Stimulated activated CD8-positive, alpha-beta memory T cell treated with anti-CD3 and anti-CD28 coated beads, Interleukin-4, amount 100 ng/mL, for 4 hours (primary cell): ENCODE measurements around the gene RNF14.
A peak's percentile ranks its signal among the peaks of the same experiment; 100 is the strongest.
"Not testable (repeated sequence)": the region's sequence is repeated elsewhere in the genome, so short reads cannot be mapped to it uniquely, and the experiment has no call there.

Experiments
- DNase-seq, 2 donors: peaks; one replicate each; pipeline ENCODE4 v3.0.0-alpha.2; 2020; ENCODE audit warnings: low read depth in 2 of 2, low spot score in 1 of 2

Gene RNF14, protein sequence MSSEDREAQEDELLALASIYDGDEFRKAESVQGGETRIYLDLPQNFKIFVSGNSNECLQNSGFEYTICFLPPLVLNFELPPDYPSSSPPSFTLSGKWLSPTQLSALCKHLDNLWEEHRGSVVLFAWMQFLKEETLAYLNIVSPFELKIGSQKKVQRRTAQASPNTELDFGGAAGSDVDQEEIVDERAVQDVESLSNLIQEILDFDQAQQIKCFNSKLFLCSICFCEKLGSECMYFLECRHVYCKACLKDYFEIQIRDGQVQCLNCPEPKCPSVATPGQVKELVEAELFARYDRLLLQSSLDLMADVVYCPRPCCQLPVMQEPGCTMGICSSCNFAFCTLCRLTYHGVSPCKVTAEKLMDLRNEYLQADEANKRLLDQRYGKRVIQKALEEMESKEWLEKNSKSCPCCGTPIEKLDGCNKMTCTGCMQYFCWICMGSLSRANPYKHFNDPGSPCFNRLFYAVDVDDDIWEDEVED

GRCh38 chr5:141968914-141969608, at the start of gene RNF14:
Gene RNF14, plus strand, starts transcription at chr5:141969105. Its CDS starts 4,484 bp downstream, at chr5:141973589.
- DNase-seq: peak; percentile 60 to 84

GRCh38 chr5:141919218-141920119, 49.4 kb upstream of the RNF14 start:
- no peak for DNase-seq

- DNase-seq: no peak
Measured at GRCh38 chr5:141920771-141921170, 48.1 kb upstream of the RNF14 start.

- DNase-seq: not testable (repeated sequence)
Measured at GRCh38 chr5:141922827-141923447, 46.0 kb upstream of the RNF14 start.

DNA sequence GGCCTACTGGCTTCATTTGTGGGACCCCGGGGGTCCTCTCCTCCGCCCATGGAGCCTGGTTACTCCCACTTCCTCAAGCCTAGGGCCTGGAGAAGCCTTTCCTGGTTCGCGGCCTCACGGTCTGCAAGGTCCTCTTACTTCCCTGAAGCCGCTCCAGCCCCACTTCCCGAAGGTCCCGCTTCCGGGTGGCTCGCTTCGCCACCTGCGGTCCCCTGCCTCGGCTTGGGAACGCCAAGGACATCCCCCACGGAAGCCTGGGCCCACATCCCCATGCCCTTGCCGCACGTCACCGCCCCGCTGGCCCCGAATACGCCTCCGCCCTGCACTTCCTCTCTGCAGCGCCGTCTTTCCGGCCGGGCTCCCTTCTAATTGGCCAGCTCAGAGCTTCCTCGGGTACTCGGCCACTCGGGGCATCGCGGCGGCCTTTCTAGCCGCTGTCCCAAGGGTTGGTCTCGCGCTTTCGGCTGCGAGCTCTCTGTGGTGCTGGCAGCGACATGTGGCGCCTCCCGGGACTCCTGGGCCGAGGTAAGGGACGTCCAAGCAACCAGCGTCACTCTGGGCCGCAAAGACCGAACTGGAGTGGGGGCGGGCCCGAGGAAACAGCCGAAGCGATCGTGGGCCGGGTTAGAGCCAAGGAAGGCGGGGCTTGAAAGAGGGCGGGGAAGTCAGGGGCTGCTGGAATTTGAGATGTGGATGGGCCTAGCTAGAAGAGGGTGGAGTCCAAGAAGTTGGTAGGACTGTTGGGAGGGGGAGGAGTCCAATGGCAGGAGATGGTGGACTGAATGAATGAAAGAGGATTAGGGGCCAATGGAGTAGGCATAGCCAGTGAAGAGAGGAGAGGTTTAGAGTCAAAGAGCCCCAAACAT, 45.2 kb upstream of the RNF14 start, which contains the start of gene DELE1:
DELE1 (plus strand) TSS at position 424 of the 866 bp plus-strand sequence; CDS start at position 495, 71 bp downstream.
- DNase-seq: peak; percentile 80 to 91

GRCh38 chr5:141926434-141926833, 42.5 kb upstream of the RNF14 start:
- DNase-seq: no peak

- no peak for DNase-seq
Measured at GRCh38 chr5:141928051-141928450, 40.9 kb upstream of the RNF14 start.

- DNase-seq: no peak
Measured at GRCh38 chr5:141929398-141930058, 39.4 kb upstream of the RNF14 start.

DNA sequence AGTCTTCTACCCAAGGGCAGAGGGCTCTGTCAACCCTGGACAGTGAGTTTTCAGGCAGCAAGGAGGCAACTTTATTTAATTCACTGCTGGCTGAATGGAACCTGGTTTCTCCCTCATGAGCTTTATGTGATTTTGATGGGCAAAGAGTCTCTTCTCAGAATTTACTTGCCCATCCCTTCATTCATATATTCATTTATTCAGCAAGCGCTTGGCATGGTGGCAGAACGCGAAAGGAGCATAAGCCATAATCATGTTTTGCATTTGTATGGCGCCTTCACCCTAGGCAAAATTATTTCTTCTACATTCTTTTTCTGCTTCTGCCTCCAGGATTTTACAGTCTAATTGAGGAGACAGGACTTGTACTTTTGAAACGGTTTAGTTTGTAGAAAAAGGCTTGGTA, 37.2 kb upstream of the RNF14 start:
- no peak for DNase-seq

DNA sequence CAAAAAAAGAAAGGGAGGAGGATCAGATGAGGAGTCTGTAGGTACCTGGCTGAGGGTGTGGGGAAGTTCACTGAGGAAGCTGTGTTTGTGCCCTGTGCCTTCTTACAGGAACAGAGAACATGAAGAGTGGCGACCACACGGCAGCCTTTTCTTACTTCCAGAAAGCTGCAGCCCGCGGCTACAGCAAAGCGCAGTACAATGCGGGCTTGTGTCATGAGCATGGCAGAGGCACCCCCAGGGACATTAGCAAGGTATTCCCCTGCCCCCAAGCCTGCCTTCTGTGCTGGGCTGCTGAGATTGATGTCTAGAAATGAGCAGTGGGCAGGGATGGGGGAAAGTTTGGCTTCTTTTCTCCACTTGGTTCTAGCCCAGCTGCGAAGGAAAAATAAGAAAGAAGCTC, 35.8 kb upstream of the RNF14 start:
- DNase-seq: no peak

DNA sequence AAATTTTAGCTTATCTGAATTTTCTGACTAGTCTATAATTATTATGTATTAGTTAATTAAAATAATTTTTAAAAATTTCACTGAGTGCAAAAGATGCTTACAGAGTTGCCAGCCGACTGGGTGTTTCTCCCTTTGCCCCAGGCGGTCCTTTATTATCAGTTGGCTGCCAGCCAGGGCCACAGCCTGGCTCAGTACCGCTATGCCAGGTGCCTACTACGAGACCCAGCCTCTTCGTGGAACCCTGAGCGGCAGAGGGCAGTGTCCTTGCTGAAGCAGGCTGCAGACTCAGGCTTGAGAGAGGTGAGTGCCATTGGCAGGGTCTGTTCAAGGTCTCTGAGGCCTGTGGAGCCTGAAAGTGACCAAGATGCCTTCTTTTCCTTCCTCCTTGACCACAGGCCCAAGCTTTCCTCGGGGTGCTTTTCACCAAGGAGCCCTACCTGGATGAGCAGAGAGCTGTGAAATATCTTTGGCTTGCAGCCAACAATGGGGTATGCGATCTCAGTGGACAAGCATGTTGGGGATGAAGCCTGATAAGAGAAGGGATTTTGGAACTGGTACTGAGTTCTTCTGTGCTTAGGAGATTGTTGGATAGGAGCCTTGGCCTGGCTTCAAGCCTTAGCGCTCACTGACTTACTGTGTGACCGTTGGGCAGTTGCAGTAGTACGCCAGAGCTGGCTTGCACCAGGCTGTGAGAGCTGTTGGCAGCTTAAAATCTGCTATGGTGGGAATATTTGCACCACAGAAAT, 34.6 kb upstream of the RNF14 start:
- DNase-seq: no peak

GRCh38 chr5:141935538-141935937, 33.4 kb upstream of the RNF14 start:
- DNase-seq: no peak

DNA sequence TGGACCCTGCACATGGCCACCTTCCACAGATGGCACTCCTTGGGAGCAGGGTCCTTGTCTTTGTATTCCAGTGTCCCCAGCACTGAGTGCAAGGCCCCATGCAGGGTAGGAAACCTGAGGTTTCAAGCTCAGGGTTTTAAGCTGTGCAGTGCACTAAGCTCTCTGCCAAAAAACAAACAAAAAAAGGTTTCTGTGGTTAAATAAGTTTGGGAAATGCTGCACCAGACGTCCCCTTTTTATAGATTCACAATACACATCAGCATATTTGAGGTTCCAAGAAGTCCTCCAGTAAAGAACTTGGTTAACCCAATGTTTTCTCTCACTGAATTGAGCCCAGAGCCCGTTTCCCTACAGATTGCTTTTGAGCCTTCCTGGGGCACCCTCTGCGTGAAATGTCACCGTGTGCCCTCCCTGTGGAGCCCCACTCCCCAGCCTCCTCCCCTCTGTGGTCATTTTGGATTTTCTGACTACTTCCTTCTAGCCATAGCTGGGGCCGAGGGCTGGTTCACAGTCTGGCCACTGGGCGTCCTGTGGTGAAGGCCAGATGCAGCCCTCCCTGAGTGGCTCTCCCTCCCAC, 28.1 kb upstream of the RNF14 start:
- DNase-seq: no peak

DNA sequence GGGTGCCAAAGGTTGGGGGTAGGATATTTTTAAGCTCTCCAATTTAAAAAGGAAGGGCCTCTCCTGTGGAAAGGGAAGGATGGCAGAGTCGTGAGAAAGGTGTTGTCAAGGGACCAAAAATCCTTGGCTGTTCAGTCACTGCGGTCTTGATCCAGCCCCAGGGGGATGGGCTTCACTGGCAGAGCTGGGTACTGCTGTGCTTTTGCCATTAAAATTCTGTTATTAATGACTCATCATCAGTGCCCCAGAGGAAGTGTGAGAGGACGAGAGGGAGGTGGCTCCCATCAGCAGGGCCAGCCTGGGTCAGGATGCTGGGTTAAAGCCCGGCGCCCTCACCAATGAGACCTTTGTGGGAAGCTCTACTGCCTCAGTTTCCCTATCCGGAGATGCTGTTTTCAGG, 27.6 kb upstream of the RNF14 start:
- no peak for DNase-seq

DNA sequence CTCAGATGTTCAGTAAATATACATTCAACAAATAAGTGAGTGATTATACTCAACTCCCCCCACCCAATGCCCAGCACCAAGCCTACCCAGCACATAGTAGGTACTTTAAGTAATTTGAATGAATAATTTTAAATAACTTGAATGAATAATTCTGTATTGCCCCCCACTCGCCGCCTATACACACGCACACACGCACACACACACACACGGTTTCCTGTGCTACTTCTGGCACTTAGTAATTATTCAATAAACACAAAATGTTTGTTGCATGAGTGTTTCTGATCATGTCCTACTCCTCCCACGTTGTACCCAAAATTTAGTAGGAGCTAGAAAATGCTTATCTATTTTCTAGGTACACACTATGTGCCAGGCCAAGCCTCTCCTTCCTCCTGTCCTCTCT, 27.1 kb upstream of the RNF14 start:
- no peak for DNase-seq

GRCh38 chr5:141942185-141942857, 26.6 kb upstream of the RNF14 start:
- DNase-seq: no peak

DNA sequence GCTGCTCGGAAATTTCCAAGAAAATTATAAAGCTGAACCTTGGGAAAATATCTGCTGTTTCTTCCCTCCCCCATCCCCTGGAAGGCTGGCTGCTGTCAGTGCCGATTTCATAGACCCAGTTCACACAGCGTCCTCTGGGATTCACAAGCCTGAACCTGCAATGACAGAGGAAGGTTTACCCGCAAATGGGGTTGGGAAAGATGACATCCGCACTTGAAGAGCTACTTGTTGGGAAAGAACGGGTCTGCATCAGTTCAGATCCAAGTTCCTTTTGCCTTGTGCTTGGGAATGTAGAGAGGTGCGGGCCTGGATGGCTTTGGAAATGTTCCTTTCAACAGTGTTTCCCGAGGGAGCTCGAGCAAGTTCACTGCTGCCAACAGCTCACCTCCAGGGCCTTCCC, 24.8 kb upstream of the RNF14 start:
- DNase-seq: no peak
